GM18508 (cell line): ENCODE data around the gene APOBEC3B.
"Not testable (repeated sequence)": the region's sequence is repeated elsewhere in the genome, so short reads cannot be mapped to it uniquely, and the experiment has no call there.

Experiments
- ATAC-seq: cut with Tn5 transposase; IDR thresholded peaks from one replicate; pipeline ENCODE4 v1.9.1; 2021; ENCODE audit warnings: moderate number of reproducible peaks; ENCODE audit not compliant: insufficient read depth, unreplicated experiment

The APOBEC3B gene

GRCh38 chr22:38965614-38966379, 16.4 kb upstream of the APOBEC3B start:
- no peak for ATAC-seq

- no peak for ATAC-seq
Observed at GRCh38 chr22:38966380-38966702, 15.8 kb upstream of the APOBEC3B start.

DNA sequence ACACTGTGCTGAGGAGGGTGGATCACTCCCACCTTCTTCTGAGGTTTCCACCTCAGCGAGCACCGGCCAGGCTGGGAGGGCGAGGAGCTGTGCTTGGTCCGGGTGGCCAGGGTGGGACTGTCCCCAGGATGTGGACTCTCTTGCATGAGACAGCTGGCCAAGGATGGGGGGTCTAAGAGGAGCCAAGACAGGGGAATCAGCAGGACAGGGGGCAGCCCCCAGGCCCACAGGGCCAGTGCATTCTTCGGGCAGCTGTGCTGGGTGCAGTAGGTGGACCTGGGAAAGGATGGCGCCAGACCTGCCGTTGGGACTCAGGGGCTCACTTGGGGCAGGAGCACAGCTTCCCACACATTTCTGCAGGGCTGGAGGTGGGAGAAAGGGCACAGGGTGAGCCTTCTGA, 15.2 kb upstream of the APOBEC3B start:
- ATAC-seq, result no peak

DNA sequence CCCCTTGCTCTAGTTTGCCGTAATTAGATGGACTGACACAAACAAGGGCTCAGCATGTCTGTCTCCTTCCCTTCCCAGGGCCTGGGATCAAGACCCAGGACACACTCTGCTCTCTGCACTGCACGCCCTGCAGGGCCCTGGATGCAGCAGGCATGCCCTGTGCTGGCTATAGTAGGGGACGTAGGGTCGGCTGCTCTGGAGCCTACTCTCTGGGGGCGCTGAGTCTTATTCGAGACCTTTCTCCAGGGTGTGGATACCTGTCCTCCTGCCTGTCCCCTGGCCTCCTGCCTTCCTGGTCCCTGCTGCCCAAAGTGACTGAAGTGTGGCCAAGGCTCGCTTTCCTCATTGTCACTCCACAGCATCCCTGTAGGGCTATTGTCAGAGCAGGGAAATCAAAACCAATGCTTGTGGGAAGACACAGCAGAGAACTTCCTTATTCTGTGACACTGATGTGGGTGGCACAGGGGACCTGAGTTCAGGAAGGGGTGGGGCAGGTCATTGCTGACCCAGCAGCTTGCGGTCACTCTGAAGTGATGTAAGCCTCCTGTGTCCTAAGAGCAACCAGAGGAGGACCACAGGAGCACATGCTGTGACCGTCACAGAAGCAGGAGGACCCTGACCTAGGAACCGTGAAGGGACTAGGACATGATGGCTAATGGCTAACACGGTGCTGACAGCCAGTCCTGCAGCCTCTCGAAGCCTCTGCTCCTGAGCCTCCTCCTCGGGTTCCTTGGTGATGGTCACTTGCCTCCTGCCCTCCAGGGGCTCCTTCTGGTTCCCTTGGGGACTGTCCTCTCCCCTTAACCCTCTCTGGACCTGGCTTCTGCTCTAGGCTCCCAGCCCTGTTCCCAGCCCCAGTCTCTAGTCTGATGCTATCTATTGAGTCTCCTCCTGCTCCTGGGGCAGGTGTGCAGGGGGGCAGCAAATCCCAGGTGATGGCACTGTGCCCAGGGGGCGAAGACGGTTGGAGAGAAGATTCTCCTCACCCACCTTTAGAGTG, 14.4 kb upstream of the APOBEC3B start:
- no peak for ATAC-seq

DNA sequence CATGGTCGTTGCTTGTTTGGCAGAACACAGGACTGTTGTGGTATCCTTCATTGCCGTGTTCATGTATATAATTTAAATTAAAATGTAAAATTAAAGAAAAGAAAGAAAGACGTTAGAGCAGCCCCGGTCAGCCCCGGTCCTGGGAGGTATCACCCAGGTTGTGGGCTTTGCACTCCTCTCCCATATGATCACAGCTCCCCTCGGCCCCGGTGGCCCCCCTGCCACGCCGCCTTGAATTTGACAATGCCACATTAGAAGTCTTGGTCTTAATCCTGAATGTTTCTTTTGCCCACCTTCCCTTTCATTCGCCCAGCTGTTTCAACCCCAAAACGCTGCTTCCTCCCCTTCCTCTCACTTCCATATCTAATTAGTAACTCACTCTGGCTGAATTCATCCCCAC, 13.3 kb upstream of the APOBEC3B start:
- ATAC-seq, result no peak

- ATAC-seq, result no peak
Observed at GRCh38 chr22:38970551-38970950, 11.6 kb upstream of the APOBEC3B start.

DNA sequence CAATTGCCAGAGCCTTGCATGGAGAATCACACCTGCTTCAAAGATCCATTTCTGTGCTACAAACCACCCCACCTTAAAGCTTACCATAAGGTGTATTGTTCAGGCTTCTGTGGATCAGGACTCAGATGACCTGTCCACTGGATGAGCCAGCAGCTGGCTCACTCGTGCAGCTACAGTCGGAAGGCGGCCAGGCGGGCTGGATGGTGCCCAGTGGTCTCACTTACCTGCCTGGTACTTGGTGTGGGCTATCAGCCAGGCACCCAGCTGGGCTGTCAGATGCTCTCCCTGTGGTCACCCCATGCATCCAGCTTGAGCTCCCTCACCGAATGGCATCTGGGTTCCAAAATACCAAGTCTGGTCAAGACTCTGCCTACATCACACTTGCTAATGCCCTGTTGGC, 10.9 kb upstream of the APOBEC3B start:
- ATAC-seq, result no peak

GRCh38 chr22:38971791-38972190, 10.4 kb upstream of the APOBEC3B start:
- ATAC-seq, result no peak

- no peak for ATAC-seq
Observed at GRCh38 chr22:38972558-38972957, 9.6 kb upstream of the APOBEC3B start.

- no peak for ATAC-seq
Observed at GRCh38 chr22:38973289-38974169, 8.6 kb upstream of the APOBEC3B start.

GRCh38 chr22:38974170-38974825, 7.8 kb upstream of the APOBEC3B start:
- ATAC-seq, result no peak

- no peak for ATAC-seq
Observed at GRCh38 chr22:38974826-38975175, 7.3 kb upstream of the APOBEC3B start.

DNA sequence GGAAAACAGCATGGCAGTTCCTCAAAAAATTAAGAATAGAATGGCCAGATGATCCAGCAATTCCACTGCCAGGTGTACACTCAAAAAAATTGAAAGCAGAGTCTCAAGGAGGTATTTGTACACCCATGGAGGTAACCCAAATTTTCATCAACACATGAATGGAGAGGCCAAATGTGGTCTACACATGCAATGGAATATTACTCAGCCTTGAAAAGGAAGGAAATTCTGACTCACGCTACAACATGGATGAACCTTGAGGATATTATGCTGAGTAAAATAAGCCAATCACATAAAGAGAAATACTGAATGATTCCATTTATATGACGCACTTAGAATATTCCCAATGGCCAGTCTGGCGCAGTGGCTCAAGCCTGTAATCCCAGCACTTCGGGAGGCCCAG, 4.9 kb upstream of the APOBEC3B start:
- ATAC-seq, result not testable (repeated sequence)

GRCh38 chr22:38980587-38980986, 1.6 kb upstream of the APOBEC3B start:
- ATAC-seq, result not testable (repeated sequence)

DNA sequence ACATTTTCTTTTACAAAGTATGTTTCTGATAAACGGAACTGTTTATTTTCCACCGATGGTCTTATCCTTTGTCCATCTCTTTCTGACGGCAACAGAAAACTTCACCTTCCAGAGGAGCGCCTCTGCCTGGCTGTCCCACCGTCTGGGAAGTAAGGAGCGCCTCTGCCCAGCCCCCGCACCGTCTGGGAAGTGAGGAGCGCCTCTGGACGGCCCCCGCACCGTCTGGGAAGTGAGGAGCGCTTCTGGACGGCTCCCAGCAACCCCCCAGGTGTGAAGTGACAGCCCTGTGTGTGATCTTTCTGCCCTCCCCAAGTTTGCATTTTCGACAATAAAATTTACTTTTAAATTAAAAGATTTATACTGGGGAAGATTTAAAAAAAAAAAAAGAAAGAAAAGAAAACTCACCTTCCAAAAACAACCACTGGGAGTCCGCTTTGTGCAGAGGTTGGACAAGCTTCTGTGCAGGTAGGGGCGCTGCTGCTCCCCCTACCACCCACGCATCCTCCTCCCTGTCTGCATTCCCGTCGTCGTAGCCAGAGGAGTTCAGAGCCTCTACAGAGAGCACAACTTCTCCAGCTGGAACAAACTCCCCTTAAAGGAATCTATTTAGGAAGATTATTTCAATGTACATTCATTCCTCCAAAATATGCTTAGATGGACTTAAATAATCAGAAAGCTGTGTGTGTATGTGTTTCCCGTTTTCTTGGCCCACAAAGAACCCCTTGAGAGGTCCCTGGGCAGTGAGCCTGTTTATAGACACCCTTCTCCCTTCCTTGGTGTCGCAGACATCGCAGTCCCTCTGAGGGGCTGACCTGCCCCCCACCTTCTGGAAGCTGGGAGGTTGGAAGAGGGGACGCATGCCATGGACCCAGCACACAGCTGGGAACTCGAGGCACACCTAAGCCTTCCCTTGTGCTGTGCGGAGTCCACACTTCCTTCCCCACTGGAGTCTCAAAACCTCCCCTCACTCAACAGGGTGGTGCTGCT, 849 bp upstream of the APOBEC3B start:
- no peak for ATAC-seq

DNA sequence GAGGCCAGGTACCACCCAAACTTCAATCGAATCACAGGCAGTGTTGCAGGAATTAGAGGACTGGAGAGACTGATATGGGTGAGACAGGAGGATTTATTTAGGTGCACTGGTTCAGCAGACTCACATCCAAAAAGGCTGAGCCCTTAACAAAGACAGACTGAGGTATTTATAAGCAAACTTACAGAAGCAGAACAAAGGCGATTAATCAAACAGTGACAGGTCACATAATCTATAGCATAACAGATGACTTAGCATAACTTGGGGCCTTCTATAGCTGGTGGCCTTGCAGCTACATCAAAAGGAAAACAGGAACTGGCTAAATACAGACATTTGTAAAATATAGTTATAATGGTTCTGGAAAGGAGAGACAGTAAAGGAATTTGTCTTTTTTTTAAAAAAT, 2.1 kb downstream of the APOBEC3B start:
- ATAC-seq, result no peak

- peak; percentile 56 for ATAC-seq
Observed at GRCh38 chr22:38984784-38985757, 2.9 kb downstream of the APOBEC3B start.

DNA sequence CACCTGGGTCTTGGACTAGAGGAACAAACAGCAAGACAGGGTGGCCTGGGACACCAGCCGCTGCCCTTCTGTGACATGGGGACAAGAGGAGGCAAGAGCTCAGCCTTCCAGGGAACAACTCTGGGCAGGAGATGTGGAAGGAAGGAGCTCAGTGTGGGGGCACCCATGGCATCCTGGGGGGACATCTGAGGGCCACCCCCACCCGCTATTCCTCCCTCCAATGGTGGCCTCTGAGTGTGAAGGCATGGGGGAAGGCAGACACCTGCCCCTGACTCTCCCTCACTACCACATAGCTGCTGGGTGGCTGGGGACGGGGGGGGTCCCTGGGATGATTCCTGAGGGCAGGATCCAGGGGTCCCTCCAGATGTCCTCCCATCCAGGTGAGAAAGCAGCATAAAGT, 4.5 kb downstream of the APOBEC3B start:
- ATAC-seq, result no peak
